ENCODE data around the gene MOSPD2.

GRCh38 chrX:14825851-14826250 is 47.4 kb upstream of the MOSPD2 start:
- no peak for TF ChIP-seq BCL11A (tag by site-specific recombination; IDR thresholded peaks at IDR 0.05; ENCODE audit: low read depth)
- no peak for TF ChIP-seq ZNF792 (tag by site-specific recombination; IDR thresholded peaks at IDR 0.05)
- no peak for TF ChIP-seq HOXA7 (CRISPR knock-in tag; IDR thresholded peaks at IDR 0.05; ENCODE audit: borderline replicate concordance)
- no peak for TF ChIP-seq CTCF (tag by site-specific recombination; IDR thresholded peaks at IDR 0.05)
- no peak for TF ChIP-seq ZNF426 (tag by site-specific recombination; IDR thresholded peaks at IDR 0.05)
- TF ChIP-seq MZF1 (tag by site-specific recombination; IDR thresholded peaks at IDR 0.05; ENCODE audit: borderline replicate concordance): no peak
- TF ChIP-seq ZNF133 (tag by site-specific recombination; IDR thresholded peaks at IDR 0.05): no peak
- no peak for TF ChIP-seq ZNF280D (tag by site-specific recombination; IDR thresholded peaks at IDR 0.05)
- no peak for TF ChIP-seq ZNF449 (tag by site-specific recombination; IDR thresholded peaks at IDR 0.05)

All from HEK293 (cell line).